CD14-positive monocyte (primary cell): ENCODE results near the gene DPY19L1. TPM values are rescaled to one million over a fixed set of nuclear protein-coding genes. Genes with fewer than 3 reads are reported as not detected.
A peak's percentile ranks its signal among the peaks of the same experiment; 100 is the strongest.
"Not testable (repeated sequence)": the region's sequence is repeated elsewhere in the genome, so short reads cannot be mapped to it uniquely, and the experiment has no call there.

ENCODE experiments used
- DNase-seq, 3 donors: peaks; one replicate each; pipeline ENCODE4 v3.0.0-alpha.2; 2011 to 2022
- H2AFZ ChIP-seq: 2 replicates; pipeline ENCODE4 v1.6.0; 2012; ENCODE audit warnings: mild to moderate bottlenecking, low read depth, low read length, inconsistent platforms; ENCODE audit not compliant: insufficient read depth, poor library complexity, severe bottlenecking
- H3K27ac ChIP-seq, 2 donors: 1 replicate in 1 of 2; 2 replicates in 1 of 2; pipeline ENCODE4 v1.5.1; 2012 to 2013; ENCODE audit warnings: low read length in 2 of 2, control low read depth in 1 of 2, inconsistent platforms in 1 of 2, low read depth in 1 of 2, mild to moderate bottlenecking in 1 of 2
- H3K27me3 ChIP-seq, 2 donors: one replicate each; pipeline versions ENCODE4 v1.6.0 to v1.6.1; 2011 to 2013; ENCODE audit warnings: low read length in 2 of 2; ENCODE audit not compliant: control insufficient read depth in 2 of 2, insufficient read depth in 2 of 2
- H3K36me3 ChIP-seq, 2 donors: replicated peaks in 1 of 2; 1 replicate in 1 of 2; 2 replicates in 1 of 2; pipeline versions ENCODE4 v1.5.1 to v1.6.1; 2012 to 2013; ENCODE audit warnings: low read length in 2 of 2, control low read depth in 1 of 2, inconsistent platforms in 1 of 2, mild to moderate bottlenecking in 1 of 2; ENCODE audit not compliant: insufficient read depth in 2 of 2, control insufficient read depth in 1 of 2
- H3K4me1 ChIP-seq, 2 donors: 1 replicate in 1 of 2; 2 replicates in 1 of 2; pipeline versions ENCODE4 v1.5.1 to v1.6.1; 2012 to 2013; ENCODE audit warnings: low read length in 2 of 2, control low read depth in 1 of 2, inconsistent platforms in 1 of 2, mild to moderate bottlenecking in 1 of 2, moderate library complexity in 1 of 2; ENCODE audit not compliant: insufficient read depth in 2 of 2, control insufficient read depth in 1 of 2
- H3K4me2 ChIP-seq: replicated peaks from 2 replicates; pipeline ENCODE3; 2012; ENCODE audit warnings: low read length, moderate library complexity, mild to moderate bottlenecking; ENCODE audit not compliant: poor library complexity, severe bottlenecking; ENCODE audit errors: extremely low read depth
- H3K4me3 ChIP-seq, 3 experiments: fragments of 200-600 bp in 1 of 3; sonication (generic) in 1 of 3; replicated peaks in 1 of 3; 1 replicate in 2 of 3; 2 replicates in 1 of 3; pipeline ENCODE4 v1.5.1; 2011 to 2013; ENCODE audit warnings: low read length in 3 of 3, mild to moderate bottlenecking in 3 of 3, control low read depth in 2 of 3, low read depth in 2 of 3, inconsistent platforms in 1 of 3, moderate library complexity in 1 of 3
- H3K79me2 ChIP-seq: 2 replicates; pipeline ENCODE4 v1.6.0; 2012; ENCODE audit warnings: mild to moderate bottlenecking, control low read depth, inconsistent platforms, low read length, moderate library complexity; ENCODE audit not compliant: insufficient read depth
- H3K9ac ChIP-seq: 2 replicates; pipeline ENCODE4 v1.6.0; 2017; ENCODE audit warnings: low read length, mild to moderate bottlenecking; ENCODE audit not compliant: insufficient read depth, poor library complexity, severe bottlenecking
- H3K9me3 ChIP-seq, 2 donors: replicated peaks in 1 of 2; 1 replicate in 1 of 2; 2 replicates in 1 of 2; pipeline versions ENCODE4 v1.5.1 to v1.6.1; 2012 to 2013; ENCODE audit warnings: low read length in 2 of 2, control low read depth in 1 of 2; ENCODE audit not compliant: control insufficient read depth in 1 of 2, insufficient read depth in 1 of 2
- H4K20me1 ChIP-seq: 2 replicates; pipeline ENCODE4 v1.6.0; 2012; ENCODE audit warnings: mild to moderate bottlenecking, low read length, control low read depth, moderate library complexity; ENCODE audit not compliant: insufficient read depth
- H3K27ac Mint-ChIP-seq, 7 donors: one replicate each; pipeline ENCODE4 v1.8.0; 2020; ENCODE audit warnings: mild to moderate bottlenecking in 7 of 7, mixed read lengths in 7 of 7, moderate library complexity in 6 of 7, inconsistent platforms in 2 of 7
- H3K27me3 Mint-ChIP-seq, 3 donors: one replicate each; pipeline ENCODE4 v1.8.0; 2021 to 2022; ENCODE audit warnings: low read depth in 3 of 3, mild to moderate bottlenecking in 3 of 3, mixed read lengths in 3 of 3, moderate library complexity in 3 of 3, inconsistent platforms in 1 of 3
- H3K36me3 Mint-ChIP-seq, 2 donors: one replicate each; pipeline ENCODE4 v1.8.0; 2020; ENCODE audit warnings: mixed read lengths in 2 of 2, inconsistent platforms in 1 of 2, mild to moderate bottlenecking in 1 of 2
- H3K4me1 Mint-ChIP-seq: one replicate; pipeline ENCODE4 v1.8.0; 2020; ENCODE audit warnings: mild to moderate bottlenecking, mixed read lengths
- H3K4me3 Mint-ChIP-seq, 2 donors: one replicate each; pipeline ENCODE4 v1.8.0; 2020; ENCODE audit warnings: mild to moderate bottlenecking in 2 of 2, mixed read lengths in 2 of 2, moderate library complexity in 1 of 2
- H3K9me3 Mint-ChIP-seq, 7 donors: one replicate each; pipeline ENCODE4 v1.8.0; 2020 to 2022; ENCODE audit warnings: mixed read lengths in 7 of 7, mild to moderate bottlenecking in 6 of 7, moderate library complexity in 6 of 7, inconsistent platforms in 2 of 7
- WGBS: methylation state at CpG from one replicate; pipeline ENCODE4 v1.1.5; 2013; ENCODE audit warnings: missing lambda C conversion rate; ENCODE audit not compliant: insufficient coverage; 5-methylcytosine and 5-hydroxymethylcytosine counted together
- intact Hi-C, 2 donors: fragments of 100-400 bp; cut with micrococcal nuclease; formaldehyde crosslinking; loops; one replicate each; pipeline versions ENCODE4 v1.15.0 to v1.15.1; 2023
- polyA minus RNA-seq: library from RNA; depleted of rRNA, polyadenylated mRNA; stranded (reverse); fragments of >200 nt; gene quantifications from 2 replicates; pipeline ENCODE4 v1.2.3, GENCODE V29; 2012
- polyA plus RNA-seq, 3 donors: library from polyadenylated mRNA; depleted of rRNA in 1 of 3; unstranded in 2 of 3; stranded (reverse) in 1 of 3; fragments of 300-500 nt in 2 of 3; fragments of >200 nt in 1 of 3; fragmentation: Illumina TruSeq in 2 of 3; gene quantifications; 1 replicate in 2 of 3; 2 replicates in 1 of 3; pipeline ENCODE4 v1.2.3, GENCODE V29; 2012 to 2021
- total RNA-seq, 12 experiments: library from RNA in 1 of 12; stranded (reverse) in 1 of 12; fragments of 120-200 nt in 1 of 12; gene quantifications; one replicate each; pipeline ENCODE4 v1.2.4 and lab custom pipeline; 2013 to 2026; ENCODE audit warnings: mixed read lengths in 6 of 12, inconsistent platforms in 1 of 12
- TF ChIP-seq, protein P1 (sequence below): fragments of 200-600 bp; IDR thresholded peaks from one replicate; pipeline ENCODE4 v1.8.0; 2022; ENCODE audit warnings: antibody characterized with exemption, mild to moderate bottlenecking

Gene DPY19L1
- 15.6 TPM for total RNA-seq (2013)
- polyA plus RNA-seq (1 to 10 TPM in 2 of 3 donors, under 1 TPM in 1; 0.81 to 5.2 (median 3.9) TPM), polyA minus RNA-seq (4.3 and 6.1 TPM in 2 replicates), total RNA-seq (lab: John Stamatoyannopoulos, UW) (9.6 to 39.8 (median 28.3) reads per million in 11 experiments)

DNA sequence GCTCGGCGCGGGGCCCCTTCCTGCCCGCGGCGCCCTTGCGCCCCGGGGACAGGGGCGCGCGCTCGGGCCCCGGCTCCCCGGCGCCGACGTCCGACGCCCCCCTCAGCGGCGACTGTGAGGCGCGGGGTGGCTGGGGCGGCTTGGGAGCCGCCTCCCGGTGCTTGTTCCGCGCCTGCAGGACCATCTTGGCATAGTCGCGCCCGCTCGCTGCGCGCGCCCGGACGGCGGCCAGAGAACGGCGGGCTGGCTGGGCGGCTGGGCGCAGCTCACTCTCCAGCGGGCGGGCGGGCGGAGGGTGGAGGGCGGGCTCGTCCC, at the start of gene DPY19L1:
Gene DPY19L1 (minus strand): TSS at position 275 of the 315 bp plus-strand sequence. CDS start 91 bp downstream, at position 184.
- peak within 1 kb of the TSS; percentile 97 to 100 for H3K4me3 Mint-ChIP-seq
- Histone ChIP-seq H3K9ac (peak within 1 kb of the TSS; percentile 58), H3K4me1 (peaks cover 17 to 19% of the 10 kb centered on the region in 2 donors), H3K27me3 (peaks cover 4 to 7% of the 10 kb centered on the region in 2 donors), H2AFZ (peak within 1 kb of the TSS; percentile 91), H3K36me3 (no peaks in the 10 kb centered on the region), H4K20me1 (peaks cover 15% of the 10 kb centered on the region), H3K79me2 (peaks cover 19% of the 10 kb centered on the region), H3K27ac (peak within 1 kb of the TSS; percentile 15 to 49), H3K9me3 (no peaks in the 10 kb centered on the region), H3K4me3 (peak within 1 kb of the TSS; percentile 74 to 94 (median 86)), H3K4me2 (peak within 1 kb of the TSS; percentile 89)
- TF ChIP-seq, protein P1, sequence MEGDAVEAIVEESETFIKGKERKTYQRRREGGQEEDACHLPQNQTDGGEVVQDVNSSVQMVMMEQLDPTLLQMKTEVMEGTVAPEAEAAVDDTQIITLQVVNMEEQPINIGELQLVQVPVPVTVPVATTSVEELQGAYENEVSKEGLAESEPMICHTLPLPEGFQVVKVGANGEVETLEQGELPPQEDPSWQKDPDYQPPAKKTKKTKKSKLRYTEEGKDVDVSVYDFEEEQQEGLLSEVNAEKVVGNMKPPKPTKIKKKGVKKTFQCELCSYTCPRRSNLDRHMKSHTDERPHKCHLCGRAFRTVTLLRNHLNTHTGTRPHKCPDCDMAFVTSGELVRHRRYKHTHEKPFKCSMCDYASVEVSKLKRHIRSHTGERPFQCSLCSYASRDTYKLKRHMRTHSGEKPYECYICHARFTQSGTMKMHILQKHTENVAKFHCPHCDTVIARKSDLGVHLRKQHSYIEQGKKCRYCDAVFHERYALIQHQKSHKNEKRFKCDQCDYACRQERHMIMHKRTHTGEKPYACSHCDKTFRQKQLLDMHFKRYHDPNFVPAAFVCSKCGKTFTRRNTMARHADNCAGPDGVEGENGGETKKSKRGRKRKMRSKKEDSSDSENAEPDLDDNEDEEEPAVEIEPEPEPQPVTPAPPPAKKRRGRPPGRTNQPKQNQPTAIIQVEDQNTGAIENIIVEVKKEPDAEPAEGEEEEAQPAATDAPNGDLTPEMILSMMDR, result no peak
- H3K27me3 Mint-ChIP-seq, result peaks cover 2 to 18% (median 8%) of the 10 kb centered on the region in 3 donors
- H3K9me3 Mint-ChIP-seq, result no peaks in the 10 kb centered on the region
- H3K4me1 Mint-ChIP-seq, result peaks cover 28% of the 10 kb centered on the region
- WGBS, result under 1% methylated on average over 48 of the region's 48 CpGs
- peak within 1 kb of the TSS; percentile 49 to 94 (median 76) for H3K27ac Mint-ChIP-seq
- intact Hi-C loops, result no loop called here
- no peaks in the 10 kb centered on the region for H3K36me3 Mint-ChIP-seq
- no peak for DNase-seq

DNA sequence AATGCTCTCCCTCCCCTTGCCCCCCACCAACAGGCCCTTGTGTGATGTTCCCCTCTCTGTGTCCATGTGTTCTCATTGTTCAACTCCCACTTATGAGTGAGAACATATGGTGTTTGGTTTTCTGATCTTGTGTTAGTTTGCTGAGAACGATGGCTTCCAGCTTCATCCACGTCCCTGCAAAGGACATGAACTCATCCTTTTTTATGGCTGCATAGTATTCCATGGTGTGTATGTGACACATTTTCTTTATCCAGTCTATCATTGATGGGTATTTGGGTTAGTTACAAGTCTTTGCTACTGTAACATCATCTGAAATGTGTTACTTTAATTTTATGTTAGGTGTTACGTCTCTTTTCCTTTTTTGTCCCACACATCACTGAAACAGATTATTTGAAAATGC, 42.2 kb upstream of the DPY19L1 start:
- DNase-seq, H3K4me2 ChIP-seq, H3K36me3 Mint-ChIP-seq, H3K4me3 ChIP-seq, H3K27ac ChIP-seq, H3K4me3 Mint-ChIP-seq, H3K9me3 ChIP-seq, H3K4me1 ChIP-seq, H3K79me2 ChIP-seq, H3K9me3 Mint-ChIP-seq, H3K4me1 Mint-ChIP-seq, H3K27me3 ChIP-seq, H2AFZ ChIP-seq, H3K9ac ChIP-seq, H3K27me3 Mint-ChIP-seq, intact Hi-C loops, H3K27ac Mint-ChIP-seq, H4K20me1 ChIP-seq, H3K36me3 ChIP-seq: not testable (repeated sequence)
- no CpG with 5 or more reads among the region's 3 CpGs for WGBS

DNA sequence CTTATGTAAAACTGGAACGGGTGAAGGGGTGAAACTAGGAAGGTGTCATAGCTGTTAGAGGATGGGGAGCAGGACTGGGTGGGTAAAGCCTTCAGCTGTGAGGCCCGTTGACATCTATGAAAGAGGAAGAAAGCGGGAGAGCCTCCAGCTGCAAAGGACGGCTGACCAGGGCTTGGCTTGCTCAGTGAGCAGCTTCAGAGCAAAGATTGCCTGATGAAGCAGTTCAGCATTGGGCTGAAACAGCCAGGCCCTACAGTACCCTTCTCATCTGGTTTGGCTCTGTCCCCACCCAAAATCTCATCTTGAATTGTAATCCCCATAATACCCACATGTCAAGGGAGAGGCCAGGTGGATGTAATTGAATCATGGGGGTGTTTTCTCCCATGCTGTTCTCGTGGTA, 36.7 kb upstream of the DPY19L1 start:
- H3K4me2 ChIP-seq, DNase-seq, H3K27me3 ChIP-seq, H3K4me1 ChIP-seq, H3K9me3 Mint-ChIP-seq, H3K4me3 Mint-ChIP-seq, H3K9me3 ChIP-seq, H3K4me3 ChIP-seq, H2AFZ ChIP-seq, H4K20me1 ChIP-seq, H3K4me1 Mint-ChIP-seq, H3K36me3 Mint-ChIP-seq, intact Hi-C loops, H3K9ac ChIP-seq, H3K27ac Mint-ChIP-seq, H3K27ac ChIP-seq, H3K79me2 ChIP-seq, H3K36me3 ChIP-seq: not testable (repeated sequence)
- H3K27me3 Mint-ChIP-seq, result peaks cover 0 to 12% (median 2%) of the 10 kb centered on the region in 3 donors
- WGBS, result 44% methylated on average over 3 of the region's 5 CpGs
